Chondrocyte (in vitro differentiated cells): ENCODE data around the gene FRAT2. TPM values are rescaled to one million over a fixed set of nuclear protein-coding genes. Genes with fewer than 3 reads are reported as not detected.

Experiments
- DNase-seq: peaks from one replicate; pipeline ENCODE4 v3.0.0; 2021; ENCODE audit warnings: mixed read lengths, low spot score
- H3K27ac Mint-ChIP-seq: one replicate; pipeline ENCODE4 v1.8.0; 2021; ENCODE audit warnings: mild to moderate bottlenecking, moderate library complexity, mixed read lengths; ENCODE audit not compliant: unreplicated experiment
- H3K27me3 Mint-ChIP-seq: 2 replicates; pipeline ENCODE4 v1.8.0; 2021; ENCODE audit warnings: low read depth, mixed read lengths
- H3K36me3 Mint-ChIP-seq: 2 replicates; pipeline ENCODE4 v1.8.0; 2021; ENCODE audit warnings: low read depth, mixed read lengths
- H3K4me1 Mint-ChIP-seq: 2 replicates; pipeline ENCODE4 v1.8.0; 2021; ENCODE audit warnings: low read depth, mild to moderate bottlenecking, mixed read lengths
- H3K4me3 Mint-ChIP-seq: one replicate; pipeline ENCODE4 v1.8.0; 2021; ENCODE audit warnings: mild to moderate bottlenecking, moderate library complexity, mixed read lengths; ENCODE audit not compliant: unreplicated experiment
- H3K9me3 Mint-ChIP-seq: 2 replicates; pipeline ENCODE4 v1.8.0; 2021; ENCODE audit warnings: low read depth, mixed read lengths
- total RNA-seq: library from RNA; stranded (reverse); gene quantifications from 3 replicates; pipeline ENCODE4 v1.2.1, GENCODE V29; 2021
- TF ChIP-seq, protein P1 (sequence below): fragments of 200-600 bp; sonication (generic); IDR thresholded peaks from 2 replicates; pipeline ENCODE4 v1.5.0; 2021; ENCODE audit warnings: antibody characterized with exemption, mild to moderate bottlenecking, moderate library complexity

The FRAT2 gene
- total RNA-seq, 1 donor from 2014 or later: 4.2 TPM

- DNase-seq: no peak
- Mint-ChIP-seq H3K27ac (no peak overlapping the region), H3K9me3 (no peaks in the 10 kb centered on the region), H3K36me3 (peaks cover 2% of the 10 kb centered on the region), H3K27me3 (no peaks in the 10 kb centered on the region), H3K4me1 (peaks cover 15% of the 10 kb centered on the region), H3K4me3 (no peak overlapping the region)
- TF ChIP-seq, protein P1, sequence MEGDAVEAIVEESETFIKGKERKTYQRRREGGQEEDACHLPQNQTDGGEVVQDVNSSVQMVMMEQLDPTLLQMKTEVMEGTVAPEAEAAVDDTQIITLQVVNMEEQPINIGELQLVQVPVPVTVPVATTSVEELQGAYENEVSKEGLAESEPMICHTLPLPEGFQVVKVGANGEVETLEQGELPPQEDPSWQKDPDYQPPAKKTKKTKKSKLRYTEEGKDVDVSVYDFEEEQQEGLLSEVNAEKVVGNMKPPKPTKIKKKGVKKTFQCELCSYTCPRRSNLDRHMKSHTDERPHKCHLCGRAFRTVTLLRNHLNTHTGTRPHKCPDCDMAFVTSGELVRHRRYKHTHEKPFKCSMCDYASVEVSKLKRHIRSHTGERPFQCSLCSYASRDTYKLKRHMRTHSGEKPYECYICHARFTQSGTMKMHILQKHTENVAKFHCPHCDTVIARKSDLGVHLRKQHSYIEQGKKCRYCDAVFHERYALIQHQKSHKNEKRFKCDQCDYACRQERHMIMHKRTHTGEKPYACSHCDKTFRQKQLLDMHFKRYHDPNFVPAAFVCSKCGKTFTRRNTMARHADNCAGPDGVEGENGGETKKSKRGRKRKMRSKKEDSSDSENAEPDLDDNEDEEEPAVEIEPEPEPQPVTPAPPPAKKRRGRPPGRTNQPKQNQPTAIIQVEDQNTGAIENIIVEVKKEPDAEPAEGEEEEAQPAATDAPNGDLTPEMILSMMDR: no peak
These were observed 6.9 kb downstream of the FRAT2 start for GRCh38 chr10:97327348-97328294.

GRCh38 chr10:97325754-97326153 lies 8.8 kb downstream of the FRAT2 start:
- DNase-seq: no peak
- Mint-ChIP-seq H3K4me1 (peaks cover 7% of the 10 kb centered on the region), H3K36me3 (peaks cover 2% of the 10 kb centered on the region), H3K4me3 (no peak overlapping the region), H3K27ac (no peak overlapping the region), H3K9me3 (no peaks in the 10 kb centered on the region), H3K27me3 (peaks cover 4% of the 10 kb centered on the region)
- TF ChIP-seq, protein P1: no peak

GRCh38 chr10:97323501-97323900 lies 11.0 kb downstream of the FRAT2 start:
- Mint-ChIP-seq H3K27ac (no peak overlapping the region), H3K9me3 (no peaks in the 10 kb centered on the region), H3K4me3 (no peak overlapping the region), H3K4me1 (peaks cover 18% of the 10 kb centered on the region), H3K36me3 (no peaks in the 10 kb centered on the region), H3K27me3 (peaks cover 10% of the 10 kb centered on the region)
- TF ChIP-seq, protein P1: no peak
- no peak for DNase-seq

GRCh38 chr10:97321804-97322190 lies 12.7 kb downstream of the FRAT2 start:
- Mint-ChIP-seq H3K27ac (no peak overlapping the region), H3K27me3 (peaks cover 10% of the 10 kb centered on the region), H3K9me3 (no peaks in the 10 kb centered on the region), H3K36me3 (no peaks in the 10 kb centered on the region), H3K4me3 (no peak overlapping the region), H3K4me1 (peaks cover 18% of the 10 kb centered on the region)
- TF ChIP-seq, protein P1: no peak
- DNase-seq: no peak

GRCh38 chr10:97321032-97321803 lies 13.3 kb downstream of the FRAT2 start:
- H3K4me3 Mint-ChIP-seq: peak overlapping the region; percentile 66
- no peaks in the 10 kb centered on the region for H3K9me3 Mint-ChIP-seq
- TF ChIP-seq, protein P1: no peak
- peaks cover 18% of the 10 kb centered on the region for H3K4me1 Mint-ChIP-seq
- no peak for DNase-seq
- peaks cover 10% of the 10 kb centered on the region for H3K27me3 Mint-ChIP-seq
- H3K27ac Mint-ChIP-seq: no peak overlapping the region
- no peaks in the 10 kb centered on the region for H3K36me3 Mint-ChIP-seq
